Thymus (tissue), 11 donors: ENCODE measurements around the gene APOC3. TPM values are rescaled to one million over a fixed set of nuclear protein-coding genes. Genes with fewer than 3 reads are reported as not detected.

ENCODE experiments used
- DNase-seq, 9 donors: peaks; one replicate each; pipeline ENCODE4 v3.0.0-alpha.2; 2013; ENCODE audit warnings: low spot score in 9 of 9, low read depth in 6 of 9, missing footprints in 1 of 9
- H3K27ac ChIP-seq, 2 donors: one replicate each; pipeline ENCODE4 v1.5.1; 2013; ENCODE audit warnings: control low read depth in 1 of 2, low read depth in 1 of 2, low read length in 1 of 2, mild to moderate bottlenecking in 1 of 2, moderate library complexity in 1 of 2
- H3K27me3 ChIP-seq, 2 donors: one replicate each; pipeline ENCODE4 v1.5.1; 2013; ENCODE audit warnings: low read length in 1 of 2; ENCODE audit not compliant: control insufficient read depth in 2 of 2, insufficient read depth in 1 of 2
- H3K36me3 ChIP-seq, 2 donors: one replicate each; pipeline ENCODE4 v1.5.1; 2013; ENCODE audit warnings: low read length in 1 of 2, mild to moderate bottlenecking in 1 of 2, moderate library complexity in 1 of 2; ENCODE audit not compliant: control insufficient read depth in 2 of 2, insufficient read depth in 2 of 2
- H3K4me1 ChIP-seq, 2 donors: one replicate each; pipeline ENCODE4 v1.5.1; 2013; ENCODE audit warnings: low read length in 2 of 2; ENCODE audit not compliant: control insufficient read depth in 2 of 2, insufficient read depth in 2 of 2
- H3K4me3 ChIP-seq, 2 donors: one replicate each; pipeline ENCODE4 v1.5.1; 2013; ENCODE audit warnings: low read length in 2 of 2, control low read depth in 1 of 2, mild to moderate bottlenecking in 1 of 2
- H3K9me3 ChIP-seq, 2 donors: one replicate each; pipeline ENCODE4 v1.5.1; 2013; ENCODE audit warnings: low read length in 1 of 2, mild to moderate bottlenecking in 1 of 2; ENCODE audit not compliant: control insufficient read depth in 2 of 2, insufficient read depth in 1 of 2
- WGBS: extraction: QIAGEN DNeasy Blood & Tissue Kit; methylation state at CpG from one replicate; pipeline ENCODE4 v1.1.7; 2013; 5-methylcytosine and 5-hydroxymethylcytosine counted together
- polyA plus RNA-seq: library from polyadenylated mRNA; stranded (reverse); fragments of 200-250 nt; gene quantifications from one replicate; pipeline ENCODE4 v1.2.3, GENCODE V29; 2013
- total RNA-seq: library from RNA; stranded (reverse); fragments of 120-200 nt; gene quantifications from one replicate; pipeline ENCODE4 v1.2.4, GENCODE V29; 2013
- donor health status: healthy.

APOC3 gene
- total and polyA plus RNA-seq, 2 donors = 1.1 to 9.8 TPM

DNA sequence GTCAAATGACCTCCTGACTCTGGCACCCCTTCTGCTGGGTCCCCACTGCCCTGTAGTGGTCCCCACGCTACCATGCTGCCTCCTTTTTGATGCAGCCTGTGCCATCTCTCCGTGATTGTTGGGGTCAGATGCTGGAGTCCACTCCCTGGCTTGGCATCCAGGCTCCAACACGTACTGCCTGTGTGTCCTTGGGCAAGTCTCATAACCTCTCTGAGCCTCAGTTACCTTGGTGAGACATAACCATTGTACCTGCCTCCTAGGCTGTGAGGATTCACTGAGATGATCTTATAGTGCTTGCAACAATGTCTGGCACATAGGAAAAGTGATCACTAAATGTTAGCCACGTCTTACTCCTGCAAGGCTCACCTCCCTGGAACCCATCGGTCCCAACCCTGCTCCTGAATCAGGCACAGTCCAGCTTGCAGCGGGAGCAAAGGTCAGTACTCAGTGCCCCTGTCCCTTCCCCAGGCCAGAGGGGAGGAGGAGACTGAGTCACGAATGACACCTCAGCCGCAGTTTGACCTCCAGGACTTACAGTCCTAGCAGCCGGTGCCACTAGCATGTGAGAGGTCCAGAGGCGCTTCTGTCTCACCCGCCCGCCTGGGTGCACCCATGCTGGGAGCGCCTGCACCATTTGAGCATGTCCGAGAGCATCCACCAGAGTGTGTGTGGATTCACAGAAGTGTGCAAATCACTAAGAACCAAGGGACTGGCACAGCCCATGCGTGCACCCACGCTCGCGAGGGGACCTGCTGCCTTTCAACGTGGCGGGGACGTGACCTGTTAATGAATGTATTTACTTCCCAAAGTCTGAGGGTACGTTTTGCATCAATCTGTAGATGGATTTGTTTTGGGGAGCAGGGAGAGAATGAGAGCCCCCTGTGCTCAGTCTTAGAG lies 3.6 kb upstream of the APOC3 start:
- Histone ChIP-seq H3K27ac (no peak overlapping the region), H3K4me1 (no peaks in the 10 kb centered on the region), H3K4me3 (no peak overlapping the region), H3K36me3 (no peaks in the 10 kb centered on the region), H3K27me3 (no peaks in the 10 kb centered on the region), H3K9me3 (no peaks in the 10 kb centered on the region)
- DNase-seq = no peak
- WGBS = 81% methylated on average over 22 of the region's 22 CpGs

DNA sequence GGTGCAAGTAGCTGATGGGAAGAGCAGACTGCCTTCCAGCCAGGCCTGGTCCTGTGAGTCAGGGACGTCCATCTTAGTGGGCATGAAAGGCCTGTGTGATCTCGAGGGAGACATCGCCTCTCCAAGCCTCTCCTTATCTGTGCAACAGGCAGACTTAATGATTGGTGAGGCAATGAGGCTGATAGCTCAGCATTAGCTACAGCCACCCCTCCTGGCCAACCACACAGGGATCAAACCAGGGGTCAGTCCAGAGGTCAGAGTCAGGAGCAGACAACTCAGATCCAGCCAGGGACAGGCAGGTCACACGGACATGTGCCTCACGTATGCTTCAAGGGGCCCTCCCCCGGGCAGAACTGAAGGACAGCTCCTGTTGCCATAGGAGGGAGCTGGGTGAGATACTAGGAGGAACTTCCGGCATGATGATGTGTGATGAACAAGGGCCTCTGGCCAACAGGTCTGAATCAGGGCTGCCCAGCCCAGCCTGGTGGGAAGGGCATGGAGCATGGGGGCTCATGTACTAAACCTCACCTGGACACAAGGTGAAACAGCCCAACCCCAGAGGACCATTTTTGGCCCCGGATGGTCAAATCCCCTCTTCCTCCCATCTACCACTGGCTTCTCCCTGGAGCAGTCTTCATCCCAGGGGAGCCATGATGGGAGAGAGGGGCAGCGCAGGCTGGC lies 2.8 kb upstream of the APOC3 start:
- Histone ChIP-seq H3K4me1 (no peaks in the 10 kb centered on the region), H3K36me3 (no peaks in the 10 kb centered on the region)
- DNase-seq = no peak

DNA sequence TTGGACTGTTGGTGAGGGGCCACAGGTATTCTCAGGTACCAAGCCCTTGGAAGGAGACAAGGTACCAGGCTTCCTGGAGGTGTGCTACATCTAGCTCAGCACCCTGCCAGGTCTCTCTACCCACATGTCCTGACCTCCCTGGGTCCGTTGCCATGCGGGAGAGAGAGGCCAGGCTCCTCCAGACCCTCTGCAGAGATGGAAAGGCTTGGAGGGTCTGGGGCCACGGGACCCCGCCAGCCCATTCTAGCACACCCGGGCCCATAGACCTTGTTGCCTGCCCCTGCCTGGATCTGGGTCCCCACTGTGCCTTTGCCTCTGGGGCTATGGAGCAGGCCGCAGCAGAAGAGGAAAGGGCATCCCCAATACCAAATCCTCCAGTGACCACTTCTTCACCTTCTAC lies 2.2 kb upstream of the APOC3 start:
- no peaks in the 10 kb centered on the region for H3K27me3 ChIP-seq
- H3K4me1 ChIP-seq = no peaks in the 10 kb centered on the region
- no peak overlapping the region for H3K27ac ChIP-seq
- 97% methylated on average over 6 of the region's 6 CpGs for WGBS
- no peaks in the 10 kb centered on the region for H3K36me3 ChIP-seq
- no peak for DNase-seq
- no peaks in the 10 kb centered on the region for H3K9me3 ChIP-seq
- H3K4me3 ChIP-seq = no peak overlapping the region

More for the DNA sequence above, 2.8 kb upstream of the APOC3 start:
- H3K4me3 ChIP-seq = no peak overlapping the region
- no peak overlapping the region for H3K27ac ChIP-seq
- no peaks in the 10 kb centered on the region for H3K27me3 ChIP-seq
- WGBS = 95% methylated on average over 9 of the region's 9 CpGs
- H3K9me3 ChIP-seq = no peaks in the 10 kb centered on the region

DNA sequence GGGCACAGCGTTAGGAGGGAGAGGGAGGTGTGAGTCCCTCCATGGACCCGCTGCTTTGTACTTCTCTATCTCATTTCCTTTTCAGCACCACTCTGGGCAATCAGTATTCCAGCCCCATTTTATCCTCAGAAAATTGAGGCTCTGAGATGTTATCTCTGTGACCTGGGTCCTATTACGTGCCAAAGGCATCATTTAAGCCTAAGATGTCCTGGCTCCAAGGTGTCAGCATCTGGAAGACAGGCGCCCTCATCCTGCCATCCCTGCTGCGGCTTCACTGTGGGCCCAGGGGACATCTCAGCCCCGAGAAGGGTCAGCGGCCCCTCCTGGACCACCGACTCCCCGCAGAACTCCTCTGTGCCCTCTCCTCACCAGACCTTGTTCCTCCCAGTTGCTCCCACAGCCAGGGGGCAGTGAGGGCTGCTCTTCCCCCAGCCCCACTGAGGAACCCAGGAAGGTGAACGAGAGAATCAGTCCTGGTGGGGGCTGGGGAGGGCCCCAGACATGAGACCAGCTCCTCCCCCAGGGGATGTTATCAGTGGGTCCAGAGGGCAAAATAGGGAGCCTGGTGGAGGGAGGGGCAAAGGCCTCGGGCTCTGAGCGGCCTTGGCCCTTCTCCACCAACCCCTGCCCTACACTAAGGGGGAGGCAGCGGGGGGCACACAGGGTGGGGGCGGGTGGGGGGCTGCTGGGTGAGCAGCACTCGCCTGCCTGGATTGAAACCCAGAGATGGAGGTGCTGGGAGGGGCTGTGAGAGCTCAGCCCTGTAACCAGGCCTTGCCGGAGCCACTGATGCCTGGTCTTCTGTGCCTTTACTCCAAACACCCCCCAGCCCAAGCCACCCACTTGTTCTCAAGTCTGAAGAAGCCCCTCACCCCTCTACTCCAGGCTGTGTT lies 829 bp upstream of the APOC3 start:
- H3K27me3 ChIP-seq = no peaks in the 10 kb centered on the region
- no peak for DNase-seq
- no peaks in the 10 kb centered on the region for H3K9me3 ChIP-seq
- no peaks in the 10 kb centered on the region for H3K36me3 ChIP-seq
- H3K4me1 ChIP-seq = no peaks in the 10 kb centered on the region
- no peak overlapping the region for H3K4me3 ChIP-seq
- 84% methylated on average over 16 of the region's 16 CpGs for WGBS
- H3K27ac ChIP-seq = no peak overlapping the region

DNA sequence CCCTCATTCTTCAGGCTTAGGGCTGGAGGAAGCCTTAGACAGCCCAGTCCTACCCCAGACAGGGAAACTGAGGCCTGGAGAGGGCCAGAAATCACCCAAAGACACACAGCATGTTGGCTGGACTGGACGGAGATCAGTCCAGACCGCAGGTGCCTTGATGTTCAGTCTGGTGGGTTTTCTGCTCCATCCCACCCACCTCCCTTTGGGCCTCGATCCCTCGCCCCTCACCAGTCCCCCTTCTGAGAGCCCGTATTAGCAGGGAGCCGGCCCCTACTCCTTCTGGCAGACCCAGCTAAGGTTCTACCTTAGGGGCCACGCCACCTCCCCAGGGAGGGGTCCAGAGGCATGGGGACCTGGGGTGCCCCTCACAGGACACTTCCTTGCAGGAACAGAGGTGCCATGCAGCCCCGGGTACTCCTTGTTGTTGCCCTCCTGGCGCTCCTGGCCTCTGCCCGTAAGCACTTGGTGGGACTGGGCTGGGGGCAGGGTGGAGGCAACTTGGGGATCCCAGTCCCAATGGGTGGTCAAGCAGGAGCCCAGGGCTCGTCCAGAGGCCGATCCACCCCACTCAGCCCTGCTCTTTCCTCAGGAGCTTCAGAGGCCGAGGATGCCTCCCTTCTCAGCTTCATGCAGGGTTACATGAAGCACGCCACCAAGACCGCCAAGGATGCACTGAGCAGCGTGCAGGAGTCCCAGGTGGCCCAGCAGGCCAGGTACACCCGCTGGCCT lies 641 bp downstream of the APOC3 start:
- Histone ChIP-seq H3K9me3 (no peaks in the 10 kb centered on the region), H3K4me1 (peaks cover 3 to 7% of the 10 kb centered on the region in 2 donors), H3K27ac (no peak overlapping the region), H3K36me3 (no peaks in the 10 kb centered on the region), H3K27me3 (peaks cover 0 to 3% of the 10 kb centered on the region in 2 donors), H3K4me3 (no peak overlapping the region)
- 98% methylated on average over 17 of the region's 17 CpGs for WGBS
- no peak for DNase-seq

DNA sequence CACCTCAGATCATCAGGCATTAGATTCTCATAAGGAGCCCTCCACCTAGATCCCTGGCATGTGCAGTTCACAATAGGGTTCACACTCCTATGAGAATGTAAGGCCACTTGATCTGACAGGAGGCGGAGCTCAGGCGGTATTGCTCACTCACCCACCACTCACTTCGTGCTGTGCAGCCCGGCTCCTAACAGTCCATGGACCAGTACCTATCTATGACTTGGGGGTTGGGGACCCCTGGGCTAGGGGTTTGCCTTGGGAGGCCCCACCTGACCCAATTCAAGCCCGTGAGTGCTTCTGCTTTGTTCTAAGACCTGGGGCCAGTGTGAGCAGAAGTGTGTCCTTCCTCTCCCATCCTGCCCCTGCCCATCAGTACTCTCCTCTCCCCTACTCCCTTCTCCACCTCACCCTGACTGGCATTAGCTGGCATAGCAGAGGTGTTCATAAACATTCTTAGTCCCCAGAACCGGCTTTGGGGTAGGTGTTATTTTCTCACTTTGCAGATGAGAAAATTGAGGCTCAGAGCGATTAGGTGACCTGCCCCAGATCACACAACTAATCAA lies 2.2 kb downstream of the APOC3 start:
- Histone ChIP-seq H3K36me3 (no peaks in the 10 kb centered on the region), H3K4me3 (no peak overlapping the region), H3K27ac (no peak overlapping the region), H3K27me3 (peaks cover 0 to 3% of the 10 kb centered on the region in 2 donors), H3K4me1 (peaks cover 6 to 16% of the 10 kb centered on the region in 2 donors), H3K9me3 (no peaks in the 10 kb centered on the region)
- 97% methylated on average over 7 of the region's 7 CpGs for WGBS
- DNase-seq = no peak

DNA sequence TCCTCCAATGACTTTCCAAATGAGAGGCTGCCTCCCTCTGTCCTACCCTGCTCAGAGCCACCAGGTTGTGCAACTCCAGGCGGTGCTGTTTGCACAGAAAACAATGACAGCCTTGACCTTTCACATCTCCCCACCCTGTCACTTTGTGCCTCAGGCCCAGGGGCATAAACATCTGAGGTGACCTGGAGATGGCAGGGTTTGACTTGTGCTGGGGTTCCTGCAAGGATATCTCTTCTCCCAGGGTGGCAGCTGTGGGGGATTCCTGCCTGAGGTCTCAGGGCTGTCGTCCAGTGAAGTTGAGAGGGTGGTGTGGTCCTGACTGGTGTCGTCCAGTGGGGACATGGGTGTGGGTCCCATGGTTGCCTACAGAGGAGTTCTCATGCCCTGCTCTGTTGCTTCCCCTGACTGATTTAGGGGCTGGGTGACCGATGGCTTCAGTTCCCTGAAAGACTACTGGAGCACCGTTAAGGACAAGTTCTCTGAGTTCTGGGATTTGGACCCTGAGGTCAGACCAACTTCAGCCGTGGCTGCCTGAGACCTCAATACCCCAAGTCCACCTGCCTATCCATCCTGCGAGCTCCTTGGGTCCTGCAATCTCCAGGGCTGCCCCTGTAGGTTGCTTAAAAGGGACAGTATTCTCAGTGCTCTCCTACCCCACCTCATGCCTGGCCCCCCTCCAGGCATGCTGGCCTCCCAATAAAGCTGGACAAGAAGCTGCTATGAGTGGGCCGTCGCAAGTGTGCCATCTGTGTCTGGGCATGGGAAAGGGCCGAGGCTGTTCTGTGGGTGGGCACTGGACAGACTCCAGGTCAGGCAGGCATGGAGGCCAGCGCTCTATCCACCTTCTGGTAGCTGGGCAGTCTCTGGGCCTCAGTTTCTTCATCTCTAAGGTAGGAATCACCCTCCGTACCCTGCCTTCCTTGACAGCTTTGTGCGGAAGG lies 2.9 kb downstream of the APOC3 start:
- WGBS = 86% methylated on average over 13 of the region's 13 CpGs

More for the DNA sequence above, 2.9 kb downstream of the APOC3 start:
- Histone ChIP-seq H3K36me3 (no peaks in the 10 kb centered on the region), H3K9me3 (no peaks in the 10 kb centered on the region), H3K27me3 (peaks cover 0 to 3% of the 10 kb centered on the region in 2 donors), H3K4me3 (no peak overlapping the region), H3K4me1 (peaks cover 6 to 16% of the 10 kb centered on the region in 2 donors), H3K27ac (no peak overlapping the region)
- no peak for DNase-seq
